HG02885 (cell line): ENCODE data around the gene MAST3.
"Not testable (repeated sequence)": the region's sequence is repeated elsewhere in the genome, so short reads cannot be mapped to it uniquely, and the experiment has no call there.

Experiments
- ATAC-seq: cut with Tn5 transposase; IDR thresholded peaks from one replicate; pipeline ENCODE4 v1.9.1; 2021; ENCODE audit warnings: mild to moderate bottlenecking; ENCODE audit not compliant: unreplicated experiment, poor library complexity

MAST3 gene

GRCh38 chr19:18085702-18086457, 11.7 kb upstream of the MAST3 start:
- no peak for ATAC-seq

- no peak for ATAC-seq
Observed at GRCh38 chr19:18086590-18087138, 10.9 kb upstream of the MAST3 start, which contains the start of gene IL12RB1. Gene IL12RB1, minus strand, starts transcription at chr19:18086934. Its CDS starts 111 bp downstream, at chr19:18086823.

GRCh38 chr19:18089096-18089541, 8.5 kb upstream of the MAST3 start:
- not testable (repeated sequence) for ATAC-seq

GRCh38 chr19:18089726-18090125, 7.9 kb upstream of the MAST3 start:
- ATAC-seq: no peak

GRCh38 chr19:18090545-18091216, 6.9 kb upstream of the MAST3 start:
- no peak for ATAC-seq

- ATAC-seq: peak; percentile 54
Observed at GRCh38 chr19:18091217-18091608, 6.4 kb upstream of the MAST3 start.

- ATAC-seq: no peak
Observed at GRCh38 chr19:18093439-18094161, 4.0 kb upstream of the MAST3 start.

GRCh38 chr19:18096258-18096657, 1.3 kb upstream of the MAST3 start:
- ATAC-seq: no peak

GRCh38 chr19:18097993-18098890, 664 bp downstream of the MAST3 start:
- ATAC-seq: no peak

- ATAC-seq: peak; percentile 58
Observed at GRCh38 chr19:18098891-18099622, 1.5 kb downstream of the MAST3 start.

- ATAC-seq: no peak
Observed at GRCh38 chr19:18099623-18099995, 2.0 kb downstream of the MAST3 start.

- no peak for ATAC-seq
Observed at GRCh38 chr19:18100710-18101109, 3.1 kb downstream of the MAST3 start.

GRCh38 chr19:18101268-18101667, 3.7 kb downstream of the MAST3 start:
- no peak for ATAC-seq

- no peak for ATAC-seq
Observed at GRCh38 chr19:18102916-18103542, 5.5 kb downstream of the MAST3 start.

GRCh38 chr19:18104793-18105131, 7.2 kb downstream of the MAST3 start:
- no peak for ATAC-seq

- not testable (repeated sequence) for ATAC-seq
Observed at GRCh38 chr19:18105259-18105658, 7.7 kb downstream of the MAST3 start.

- no peak for ATAC-seq
Observed at GRCh38 chr19:18107235-18107634, 9.7 kb downstream of the MAST3 start.

- ATAC-seq: no peak
Observed at GRCh38 chr19:18108897-18109296, 11.3 kb downstream of the MAST3 start.

- no peak for ATAC-seq
Observed at GRCh38 chr19:18109341-18109732, 11.8 kb downstream of the MAST3 start.
